DMS 273 (cell line): ENCODE results near the gene GOLGA8B.
"Not testable (repeated sequence)": the region's sequence is repeated elsewhere in the genome, so short reads cannot be mapped to it uniquely, and the experiment has no call there.

Source experiments
- DNase-seq: peaks from one replicate; lab custom pipeline; 2025; ENCODE audit not compliant: unreplicated experiment; lab: John Stamatoyannopoulos, UW

The GOLGA8B gene, protein sequence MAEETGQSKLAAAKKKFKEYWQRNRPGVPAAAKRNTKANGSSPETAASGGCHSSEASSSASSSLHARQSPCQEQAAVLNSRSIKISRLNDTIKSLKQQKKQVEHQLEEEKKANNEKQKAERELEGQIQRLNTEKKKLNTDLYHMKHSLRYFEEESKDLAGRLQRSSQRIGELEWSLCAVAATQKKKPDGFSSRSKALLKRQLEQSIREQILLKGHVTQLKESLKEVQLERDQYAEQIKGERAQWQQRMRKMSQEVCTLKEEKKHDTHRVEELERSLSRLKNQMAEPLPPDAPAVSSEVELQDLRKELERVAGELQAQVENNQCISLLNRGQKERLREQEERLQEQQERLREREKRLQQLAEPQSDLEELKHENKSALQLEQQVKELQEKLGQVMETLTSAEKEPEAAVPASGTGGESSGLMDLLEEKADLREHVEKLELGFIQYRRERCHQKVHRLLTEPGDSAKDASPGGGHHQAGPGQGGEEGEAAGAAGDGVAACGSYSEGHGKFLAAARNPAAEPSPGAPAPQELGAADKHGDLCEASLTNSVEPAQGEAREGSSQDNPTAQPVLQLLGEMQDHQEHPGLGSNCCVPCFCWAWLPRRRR

DNA sequence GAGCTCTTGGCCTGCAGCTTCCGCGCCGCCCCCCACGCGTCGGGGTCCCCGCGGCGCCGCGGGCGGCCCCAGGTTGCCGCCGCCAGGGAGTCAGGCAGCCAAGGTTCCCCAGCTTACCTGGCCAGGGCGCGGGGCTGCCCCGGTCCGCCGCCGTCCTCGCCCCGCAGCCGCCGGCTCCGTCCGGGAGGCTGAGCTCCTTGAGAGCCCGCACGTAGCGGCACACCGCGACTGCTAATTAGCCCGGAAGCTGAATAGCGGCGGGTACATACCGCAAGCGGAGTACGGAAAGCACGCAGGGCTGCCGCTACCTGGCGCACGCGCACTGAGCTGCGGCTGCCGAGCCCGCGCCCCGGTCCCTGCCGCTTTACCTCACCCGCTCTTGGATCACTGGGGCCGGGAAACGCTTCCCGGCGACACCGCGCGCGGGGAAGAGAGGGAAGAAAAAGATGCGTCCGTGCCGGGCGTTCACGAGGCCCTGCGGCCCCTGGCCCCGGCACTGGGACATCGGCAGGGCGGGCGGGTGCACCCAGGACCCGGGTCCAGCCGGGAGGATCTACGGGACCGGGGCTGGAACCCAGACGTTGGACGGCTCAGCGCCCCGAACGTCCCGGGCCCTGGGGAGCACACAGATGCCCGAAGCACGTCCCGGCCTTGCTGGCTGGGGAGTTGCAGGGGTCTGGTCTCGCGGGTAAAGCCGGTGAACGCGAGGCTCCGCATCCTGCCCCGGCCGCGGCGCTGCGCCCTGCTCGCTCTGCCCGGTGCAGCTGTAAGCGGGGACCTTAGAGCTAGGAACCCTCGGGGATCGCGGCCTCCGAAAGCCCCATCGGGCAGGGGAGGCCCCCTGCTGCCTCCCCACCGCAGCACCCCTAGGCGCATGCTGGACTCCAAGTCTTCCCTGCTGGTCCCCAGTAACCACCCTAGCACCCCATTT is at the start of gene GOLGA8B:
Gene GOLGA8B (minus strand): TSS at position 253 of the 931 bp plus-strand sequence. CDS start 47,739 bp downstream, outside the sequence.
- peak; percentile 79 for DNase-seq

DNA sequence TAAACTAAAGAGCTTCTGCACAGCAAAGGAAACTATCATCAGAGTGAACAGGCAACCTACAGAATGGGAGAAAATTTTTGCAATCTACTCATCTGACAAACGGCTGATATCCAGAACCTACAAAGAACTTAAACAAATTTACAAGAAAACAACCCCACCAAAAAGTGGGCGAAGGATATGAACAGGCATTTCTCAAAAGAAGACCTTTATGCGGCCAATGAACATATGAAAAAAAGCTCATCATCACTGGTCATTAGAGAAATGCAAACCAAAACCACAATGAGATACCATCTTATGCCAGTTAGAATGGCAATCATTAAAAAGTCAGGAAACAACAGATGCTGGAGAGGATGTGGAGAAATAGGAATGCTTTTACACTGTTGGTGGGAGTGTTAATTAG is 49.7 kb upstream of the GOLGA8B start:
- DNase-seq = not testable (repeated sequence)

DNA sequence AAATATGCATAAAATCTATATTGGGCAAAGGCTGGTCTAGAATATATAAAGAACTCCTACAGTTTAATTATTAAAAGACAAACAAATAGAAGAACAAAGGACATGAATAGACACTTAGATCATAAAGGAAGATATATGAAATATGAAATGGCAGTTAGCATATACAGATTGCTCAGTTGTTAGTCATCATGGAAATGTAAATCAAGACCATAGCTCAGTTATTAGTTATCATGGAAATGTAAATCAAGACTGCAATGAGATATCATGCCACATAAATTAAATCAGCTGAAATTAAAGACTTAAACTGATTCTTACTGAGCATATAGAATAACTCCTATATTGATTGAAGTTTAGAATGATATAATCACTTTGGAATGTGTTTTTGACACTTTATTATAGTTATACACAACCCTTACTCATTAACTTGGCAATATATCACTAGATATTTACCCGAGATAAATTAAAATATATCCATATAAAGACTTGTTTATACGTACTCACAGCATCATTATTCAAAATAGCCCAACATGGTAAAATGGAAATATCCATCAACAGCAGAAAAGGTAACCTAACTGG is 45.2 kb upstream of the GOLGA8B start:
- DNase-seq = no peak

DNA sequence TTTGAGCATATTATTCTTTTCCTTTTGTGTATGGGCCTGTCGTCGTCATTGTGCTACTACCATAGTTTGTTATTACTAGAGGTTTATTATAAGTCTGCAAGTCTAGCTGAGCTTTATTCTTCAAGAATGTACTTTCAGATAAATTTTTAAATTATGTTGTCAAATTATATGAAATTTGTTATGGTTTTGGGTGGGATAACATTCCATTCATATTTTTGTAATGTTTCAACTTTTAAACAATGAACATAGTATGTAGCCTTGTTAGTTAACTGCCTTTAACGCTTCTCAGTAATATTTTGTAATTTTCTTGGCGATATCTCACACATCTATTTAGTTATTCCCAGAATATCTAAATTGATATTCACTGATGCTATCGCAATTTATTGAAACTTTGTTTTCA is 41.6 kb upstream of the GOLGA8B start:
- DNase-seq = no peak

DNA sequence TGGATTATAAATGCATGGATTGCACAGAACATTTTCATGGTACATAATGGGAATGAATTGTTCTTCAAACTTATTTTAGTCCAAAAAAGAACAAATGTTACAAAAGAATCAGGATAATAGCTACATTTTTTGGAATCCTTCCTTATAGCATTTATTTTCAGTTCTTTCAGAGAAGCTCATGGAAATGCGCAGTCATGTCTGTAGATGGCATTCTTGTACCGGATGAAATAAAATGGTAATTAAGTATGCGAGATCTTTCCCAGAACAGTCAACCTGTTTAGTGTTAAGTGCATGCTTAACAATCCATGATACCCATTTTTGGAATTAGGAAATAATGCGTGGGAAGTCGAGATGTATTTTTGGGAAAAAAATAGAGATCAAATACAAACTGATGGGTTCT is 38.2 kb upstream of the GOLGA8B start:
- peak; percentile 65 for DNase-seq

DNA sequence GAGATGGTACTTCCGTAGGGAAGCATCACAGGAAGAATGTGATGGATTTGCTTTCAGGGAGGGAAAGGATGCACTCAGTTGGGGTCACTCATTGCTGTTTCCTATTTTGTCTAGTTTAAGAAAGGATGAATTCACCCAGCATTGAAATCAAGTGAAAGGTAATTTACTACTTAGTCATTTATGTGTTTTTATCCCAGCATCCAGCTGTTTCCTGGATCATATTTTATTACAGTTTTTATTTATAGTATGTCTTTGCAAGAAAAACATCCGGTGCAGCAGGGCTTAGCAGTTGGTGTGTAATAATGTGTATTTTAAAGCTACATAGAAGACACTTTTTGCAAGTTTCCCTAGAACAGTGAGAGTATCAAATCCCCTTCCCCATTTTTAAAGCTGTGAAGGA is 37.4 kb upstream of the GOLGA8B start:
- DNase-seq = no peak

DNA sequence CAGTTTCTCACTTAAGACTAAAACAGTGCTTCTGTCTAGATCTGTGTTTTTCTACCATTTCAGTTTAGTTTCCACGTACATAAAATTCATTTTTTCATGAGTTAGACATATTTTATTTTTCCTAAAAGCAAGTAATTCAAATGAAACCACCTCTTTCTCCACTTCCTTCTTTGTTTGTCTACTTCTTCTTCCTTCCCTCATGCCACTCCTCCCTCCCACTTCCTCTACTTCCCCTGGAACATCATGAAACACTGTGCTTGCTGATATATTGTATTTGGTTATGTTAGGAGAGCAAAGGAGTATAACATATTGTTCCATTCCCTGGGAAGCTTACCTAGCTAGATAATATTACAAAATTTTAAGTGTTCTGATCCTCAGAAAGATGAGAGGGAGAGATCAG is 36.7 kb upstream of the GOLGA8B start:
- DNase-seq = no peak

DNA sequence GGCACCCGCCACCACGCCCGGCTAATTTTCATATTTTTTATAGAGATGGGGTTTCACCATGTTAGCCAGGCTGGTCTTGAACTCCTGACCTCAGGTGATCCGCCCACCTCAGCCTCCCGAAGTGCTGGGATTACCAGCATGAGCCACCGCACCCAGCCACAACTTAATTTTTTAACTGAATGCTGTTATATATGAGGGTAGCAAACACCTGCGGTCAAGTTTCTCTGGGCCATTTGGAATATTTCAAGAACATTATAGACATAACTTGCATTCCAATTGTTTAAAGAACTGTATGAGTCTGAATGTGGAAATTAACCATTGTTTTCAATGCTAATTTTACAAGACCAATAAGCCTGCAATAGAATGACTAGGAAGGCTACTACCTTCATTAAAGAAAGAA is 35.7 kb upstream of the GOLGA8B start:
- DNase-seq = no peak

DNA sequence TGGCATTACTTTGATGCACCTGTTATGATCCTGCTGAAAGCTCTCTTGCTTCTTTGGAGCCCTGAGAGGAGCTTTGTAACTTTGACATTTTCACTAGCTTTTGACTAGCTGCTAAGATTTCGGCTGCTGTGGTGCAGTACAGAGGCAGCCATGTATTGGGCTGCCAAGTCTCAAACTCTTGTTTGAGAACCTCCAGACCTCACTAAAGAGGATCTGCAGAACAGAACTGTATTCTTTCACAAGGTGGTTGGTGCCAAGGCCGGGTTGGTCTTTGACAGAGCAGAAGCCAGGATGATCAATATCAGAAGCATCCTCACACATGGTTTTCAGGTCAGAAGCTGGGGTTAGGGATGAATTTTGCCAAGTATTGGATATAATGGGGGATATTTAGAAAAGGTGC is 34.6 kb upstream of the GOLGA8B start:
- DNase-seq = no peak

DNA sequence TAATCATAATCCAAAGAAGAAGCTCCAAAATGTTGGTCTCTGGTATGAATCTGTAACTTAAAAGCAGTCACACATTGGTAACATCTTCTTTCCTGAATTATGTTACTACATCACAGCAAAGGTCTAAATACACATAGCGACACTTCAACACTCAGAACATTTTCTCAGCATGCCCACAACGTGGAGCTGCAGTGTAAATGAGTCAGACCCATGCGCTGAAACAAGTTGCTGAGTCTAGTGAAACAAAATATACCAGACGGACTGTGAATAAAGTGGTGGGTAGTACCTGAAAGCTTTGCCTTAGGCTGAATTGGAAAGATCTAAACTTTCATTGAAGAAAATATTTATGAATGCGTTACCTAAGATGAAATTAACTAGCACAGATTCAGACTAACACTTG is 33.2 kb upstream of the GOLGA8B start:
- DNase-seq = peak; percentile 4

DNA sequence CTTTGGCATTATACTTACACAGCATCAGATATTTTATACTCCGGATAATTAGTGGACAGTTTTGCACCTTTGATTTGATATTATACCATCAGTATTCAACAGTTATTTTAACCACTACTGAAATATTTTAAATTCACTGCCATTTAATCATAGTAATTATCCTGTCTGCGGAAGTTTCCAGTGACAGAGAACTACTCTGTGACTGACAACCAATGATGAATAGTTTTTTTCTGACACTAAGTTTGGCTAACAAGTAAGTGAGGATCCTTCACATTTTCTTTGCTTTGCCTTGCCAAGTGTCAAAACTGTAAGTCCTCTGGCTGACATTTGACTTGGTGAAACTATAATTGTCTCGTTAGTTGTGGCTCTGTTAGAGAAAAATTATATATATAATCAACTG is 30.5 kb upstream of the GOLGA8B start:
- no peak for DNase-seq

DNA sequence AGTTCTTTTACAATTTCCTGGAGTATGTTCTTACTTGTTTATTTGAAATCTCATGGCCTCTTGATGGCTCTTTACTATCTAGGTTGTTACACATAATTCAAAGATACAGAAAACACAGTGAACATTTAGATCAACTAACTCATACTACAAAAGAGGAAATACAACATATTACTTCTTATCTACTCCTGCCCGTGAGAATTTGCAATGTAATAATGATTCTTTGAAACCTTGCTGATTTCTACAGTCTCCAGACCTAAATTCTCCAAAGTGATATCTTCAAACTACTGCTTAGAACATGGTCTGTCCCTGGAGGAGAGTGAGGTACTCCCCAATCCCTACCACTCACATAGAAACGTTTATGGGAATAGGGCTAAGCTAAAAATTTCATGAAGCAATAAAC is 29.9 kb upstream of the GOLGA8B start:
- no peak for DNase-seq

DNA sequence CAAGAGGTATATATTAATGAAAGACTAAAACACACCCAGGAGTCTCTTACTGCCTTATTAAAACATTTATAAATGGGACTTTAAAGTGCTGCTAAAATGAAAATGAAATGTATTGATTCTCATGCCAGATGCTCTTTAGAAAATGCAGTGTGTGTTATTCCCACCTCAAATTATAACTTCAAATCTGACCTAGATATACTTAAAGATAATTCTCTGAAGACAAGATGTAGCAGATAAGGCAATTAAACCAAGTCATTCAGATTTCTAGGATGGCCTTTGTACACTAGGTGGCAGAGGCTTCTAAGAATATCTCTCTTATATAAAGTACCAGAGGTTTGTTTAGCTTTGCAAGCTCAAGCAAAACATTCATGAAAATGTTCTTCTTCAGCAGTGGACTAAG is 26.9 kb upstream of the GOLGA8B start:
- peak; percentile 33 for DNase-seq

DNA sequence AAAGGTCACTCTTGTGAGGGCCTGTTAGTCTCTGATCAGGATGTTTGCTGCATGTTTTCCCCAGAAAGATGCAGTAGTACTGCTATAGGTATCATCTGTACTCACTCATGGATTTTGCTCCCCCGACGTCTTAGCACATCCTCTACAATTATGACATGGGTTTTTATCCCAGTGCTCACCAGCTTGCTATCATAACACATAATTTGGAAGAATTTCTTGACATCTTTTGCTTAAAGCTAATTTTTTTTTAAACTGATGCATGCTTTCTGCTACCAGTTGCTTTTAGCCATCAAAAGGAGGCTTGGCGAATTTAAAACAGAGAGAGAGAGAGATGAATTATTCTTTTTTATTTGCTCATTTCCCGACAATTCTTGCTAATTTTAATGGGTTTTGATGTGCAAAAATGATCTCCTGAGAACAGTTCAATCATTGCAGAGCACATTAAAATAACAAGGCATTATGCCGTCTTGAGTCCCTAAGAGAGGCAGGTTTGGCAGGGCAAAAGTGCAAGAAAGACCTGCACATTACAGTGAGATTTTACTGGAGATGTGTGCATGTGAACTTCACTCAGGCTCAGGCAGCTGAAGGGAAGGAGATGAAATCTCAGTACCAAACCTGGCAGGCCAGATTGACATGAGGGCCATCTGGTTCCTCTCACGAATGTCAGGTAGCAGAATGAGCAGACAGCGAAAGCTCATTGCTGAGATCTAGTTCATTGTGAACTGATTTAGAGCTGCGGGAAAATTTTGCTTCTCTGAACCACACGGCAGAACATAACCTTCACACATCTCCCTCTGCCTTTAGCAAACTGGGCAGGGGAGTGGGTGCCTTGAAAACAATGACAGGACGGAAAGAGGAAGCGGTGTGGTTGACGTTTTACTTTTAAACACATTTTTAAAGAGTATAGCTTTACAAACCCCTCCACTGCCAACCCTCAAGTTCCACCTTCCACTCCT is 25.9 kb upstream of the GOLGA8B start:
- DNase-seq = peak; percentile 17

DNA sequence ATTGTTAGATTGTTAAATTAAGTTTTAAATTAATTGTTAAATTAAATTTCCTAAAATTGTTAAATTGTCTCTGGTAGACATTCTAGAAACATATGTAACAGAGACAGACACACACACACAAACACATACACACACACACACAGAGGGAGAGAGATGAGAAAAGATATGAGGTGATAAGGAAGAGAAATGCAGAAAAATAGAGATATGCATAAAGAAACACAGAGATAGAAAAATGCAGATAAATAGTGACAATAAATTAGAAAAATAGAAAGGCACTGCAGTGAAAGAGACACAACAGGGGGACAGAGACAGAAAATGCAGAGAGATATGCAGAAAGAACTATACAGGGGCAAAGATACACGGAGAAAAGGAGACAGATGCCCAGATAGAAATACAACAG is 25.1 kb upstream of the GOLGA8B start:
- no peak for DNase-seq

DNA sequence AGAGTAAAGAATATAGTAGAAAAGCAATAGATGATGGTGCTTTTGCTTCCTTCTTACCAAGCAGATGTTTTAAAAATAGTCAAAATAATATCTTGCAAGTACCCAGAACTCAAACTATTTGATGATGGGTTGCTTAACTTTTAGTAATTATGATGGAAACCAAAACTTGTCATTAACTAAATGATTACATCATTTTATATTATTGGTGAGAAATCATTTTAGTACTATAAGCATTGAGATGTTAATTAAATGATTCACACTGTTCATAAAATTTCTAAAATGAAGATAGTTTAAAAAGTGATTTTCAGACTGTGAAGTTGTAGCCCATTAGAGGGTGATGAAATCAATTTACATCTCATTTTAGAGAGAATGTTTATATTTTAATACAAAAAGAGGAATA is 24.4 kb upstream of the GOLGA8B start:
- no peak for DNase-seq

DNA sequence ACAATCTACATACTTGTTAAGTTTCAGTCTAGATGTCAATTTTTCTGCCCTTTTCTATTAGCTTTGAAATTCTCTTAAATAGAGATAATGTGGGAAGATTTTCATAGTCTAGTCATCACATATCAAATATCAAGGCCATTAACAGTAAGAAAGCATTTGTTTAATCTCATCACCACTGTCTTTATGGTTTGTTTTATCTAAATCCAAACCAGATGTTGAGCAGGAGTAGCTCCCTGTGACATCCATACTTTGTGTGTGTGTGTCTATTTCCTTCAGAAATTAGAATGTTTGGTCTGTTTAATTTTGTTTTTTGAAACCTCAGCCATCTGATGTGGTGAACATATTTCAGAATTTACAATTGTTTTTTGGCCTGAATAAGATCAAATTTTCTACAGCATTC is 23.1 kb upstream of the GOLGA8B start:
- no peak for DNase-seq

DNA sequence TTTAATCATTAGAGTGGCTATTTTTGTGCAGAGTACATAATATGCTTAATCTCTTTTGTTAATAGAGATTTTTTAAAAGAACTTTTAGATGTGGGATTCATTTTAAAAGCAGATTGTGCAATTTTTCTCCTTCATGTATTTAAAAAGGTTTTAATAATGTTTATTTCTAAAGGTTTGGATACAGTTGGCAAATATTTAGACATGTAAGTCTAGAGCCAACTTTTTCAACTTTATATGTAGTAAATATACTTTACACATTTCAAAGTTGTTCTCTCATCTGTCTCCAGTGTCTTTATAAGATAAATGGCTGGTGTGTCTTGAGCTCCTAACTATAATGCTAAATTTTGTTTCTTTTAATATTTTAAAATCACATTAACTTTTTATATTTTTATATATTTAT is 22.7 kb upstream of the GOLGA8B start:
- no peak for DNase-seq

DNA sequence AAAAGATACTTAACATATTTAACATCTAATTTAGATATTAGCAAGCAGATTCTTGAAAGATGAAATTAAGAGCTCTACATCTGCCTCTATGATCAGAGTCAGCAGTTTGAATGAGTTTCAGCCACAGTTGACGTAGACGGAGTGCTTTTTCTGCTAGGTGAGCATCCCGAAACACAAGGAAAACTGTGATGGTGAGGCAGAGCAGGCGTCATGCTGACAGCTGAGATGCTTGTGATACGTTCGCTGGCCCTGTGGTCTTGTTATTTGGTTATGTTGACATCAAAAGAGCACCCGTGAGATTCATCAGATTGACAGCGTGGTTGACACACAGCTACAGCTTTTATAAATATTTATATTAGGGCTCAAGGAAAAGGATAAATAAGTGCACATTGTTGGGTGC is 19.6 kb upstream of the GOLGA8B start:
- DNase-seq = no peak

DNA sequence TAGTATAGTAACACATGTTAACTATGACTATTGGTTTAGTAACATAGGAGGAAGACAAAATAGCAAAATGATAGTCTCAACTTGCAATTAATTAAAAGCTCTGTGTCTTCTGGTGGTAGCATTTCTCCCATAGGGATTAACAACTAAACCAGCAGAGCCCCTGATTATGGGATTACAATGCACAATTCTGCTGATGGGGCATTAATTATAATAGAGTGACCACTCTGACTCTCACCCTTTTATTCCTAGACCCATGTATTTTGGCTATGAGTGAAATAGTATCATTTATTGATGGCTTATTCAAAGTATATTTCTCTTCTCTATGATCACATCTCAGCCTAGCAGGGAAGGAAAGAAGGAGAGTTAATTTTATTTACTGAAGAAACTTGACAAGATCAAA is 17.5 kb upstream of the GOLGA8B start:
- DNase-seq = no peak
